HFFc6 (cell line): ENCODE measurements around the gene SLC6A8. TPM values are rescaled to one million over a fixed set of nuclear protein-coding genes. Genes with fewer than 3 reads are reported as not detected.

Experiments
- DNase-seq: peaks from one replicate; pipeline ENCODE4 v3.0.0-alpha.2; 2018
- H3K27ac Mint-ChIP-seq: 2 replicates; pipeline ENCODE4 v1.8.0; 2020; ENCODE audit warnings: mild to moderate bottlenecking, mixed read lengths
- H3K27me3 Mint-ChIP-seq: 2 replicates; pipeline ENCODE4 v1.8.0; 2021; ENCODE audit warnings: mild to moderate bottlenecking, moderate library complexity, mixed read lengths; ENCODE audit not compliant: insufficient read depth
- H3K36me3 Mint-ChIP-seq: 2 replicates; pipeline ENCODE4 v1.8.0; 2021; ENCODE audit warnings: low read depth, mixed read lengths
- H3K4me1 Mint-ChIP-seq: 2 replicates; pipeline ENCODE4 v1.8.0; 2020; ENCODE audit warnings: low read depth, mixed read lengths
- H3K4me3 Mint-ChIP-seq: 2 replicates; pipeline ENCODE4 v1.8.0; 2020; ENCODE audit warnings: mild to moderate bottlenecking, moderate library complexity, mixed read lengths
- H3K9me3 Mint-ChIP-seq: 2 replicates; pipeline ENCODE4 v1.8.0; 2020; ENCODE audit warnings: mild to moderate bottlenecking, mixed read lengths
- CTCF ChIP-seq: fragments of 200-600 bp; sonication (generic); IDR thresholded peaks from 2 replicates; pipeline ENCODE4 v1.5.0; 2021; ENCODE audit warnings: antibody characterized with exemption, mild to moderate bottlenecking
- total RNA-seq, 6 experiments: library from RNA; stranded (reverse); fragmentation: NEBNext Ultra II Directional; extraction: Animal tissue kit (Norgen Biotek cat#: 25700); gene quantifications; 2 replicates in 1 of 6; 3 replicates in 5 of 6; pipeline ENCODE4 v1.2.3, GENCODE V29; 2021

SLC6A8 gene
- total RNA-seq, 6 experiments from 2014 or later = 14.0 to 33.8 (median 17.7) TPM

DNA sequence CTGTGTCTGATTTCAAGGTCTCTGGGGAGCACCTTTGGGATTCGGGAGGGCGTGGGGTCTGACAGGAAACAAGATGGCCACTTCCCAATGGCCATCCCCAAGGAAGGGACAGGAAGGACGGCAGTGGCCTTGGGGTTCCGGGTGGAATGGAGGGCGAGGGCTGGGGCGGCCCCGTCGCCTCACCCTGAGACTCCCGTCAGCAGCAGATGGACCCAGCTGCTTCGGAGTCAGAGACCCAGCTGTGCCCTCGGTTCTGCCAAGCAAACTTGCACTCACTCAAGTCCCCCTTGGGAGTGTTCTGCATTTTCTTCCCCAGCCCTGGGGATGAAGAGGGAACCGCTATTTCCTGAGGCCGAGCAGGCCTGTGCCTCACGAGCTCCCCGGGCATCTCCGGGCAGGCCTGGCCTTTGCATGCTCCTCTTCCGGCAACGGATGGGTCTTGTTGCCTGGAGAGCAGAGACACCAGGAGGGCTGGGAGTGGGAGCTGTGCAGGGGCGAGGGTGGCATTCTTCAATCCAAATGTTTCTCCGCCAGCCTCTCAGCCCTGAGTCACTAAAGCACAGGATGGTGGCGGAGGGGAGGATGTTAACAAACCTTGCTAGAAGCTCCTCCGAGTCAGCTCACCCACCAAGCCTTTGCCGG, 47.6 kb upstream of the SLC6A8 start:
- no peak overlapping the region for H3K27ac Mint-ChIP-seq
- no peak overlapping the region for H3K4me3 Mint-ChIP-seq
- no peak for TF ChIP-seq CTCF
- no peaks in the 10 kb centered on the region for H3K9me3 Mint-ChIP-seq
- no peak for DNase-seq
- H3K27me3 Mint-ChIP-seq = peaks cover 12% of the 10 kb centered on the region
- H3K36me3 Mint-ChIP-seq = no peaks in the 10 kb centered on the region
- H3K4me1 Mint-ChIP-seq = no peaks in the 10 kb centered on the region

GRCh38 chrX:153640736-153641575, 46.8 kb upstream of the SLC6A8 start:
- no peaks in the 10 kb centered on the region for H3K4me1 Mint-ChIP-seq
- DNase-seq = no peak
- H3K27me3 Mint-ChIP-seq = peaks cover 12% of the 10 kb centered on the region
- no peaks in the 10 kb centered on the region for H3K36me3 Mint-ChIP-seq
- no peak overlapping the region for H3K27ac Mint-ChIP-seq
- no peak overlapping the region for H3K4me3 Mint-ChIP-seq
- no peak for TF ChIP-seq CTCF
- no peaks in the 10 kb centered on the region for H3K9me3 Mint-ChIP-seq

GRCh38 chrX:153641627-153642026, 46.1 kb upstream of the SLC6A8 start:
- no peak for DNase-seq
- Mint-ChIP-seq H3K27me3 (peaks cover 13% of the 10 kb centered on the region), H3K9me3 (no peaks in the 10 kb centered on the region), H3K36me3 (no peaks in the 10 kb centered on the region), H3K27ac (no peak overlapping the region), H3K4me1 (no peaks in the 10 kb centered on the region), H3K4me3 (no peak overlapping the region)
- no peak for TF ChIP-seq CTCF

GRCh38 chrX:153642051-153642654, 45.6 kb upstream of the SLC6A8 start:
- Mint-ChIP-seq H3K27ac (no peak overlapping the region), H3K36me3 (no peaks in the 10 kb centered on the region), H3K27me3 (peaks cover 13% of the 10 kb centered on the region), H3K4me1 (no peaks in the 10 kb centered on the region), H3K4me3 (no peak overlapping the region), H3K9me3 (no peaks in the 10 kb centered on the region)
- no peak for DNase-seq
- TF ChIP-seq CTCF = no peak

DNA sequence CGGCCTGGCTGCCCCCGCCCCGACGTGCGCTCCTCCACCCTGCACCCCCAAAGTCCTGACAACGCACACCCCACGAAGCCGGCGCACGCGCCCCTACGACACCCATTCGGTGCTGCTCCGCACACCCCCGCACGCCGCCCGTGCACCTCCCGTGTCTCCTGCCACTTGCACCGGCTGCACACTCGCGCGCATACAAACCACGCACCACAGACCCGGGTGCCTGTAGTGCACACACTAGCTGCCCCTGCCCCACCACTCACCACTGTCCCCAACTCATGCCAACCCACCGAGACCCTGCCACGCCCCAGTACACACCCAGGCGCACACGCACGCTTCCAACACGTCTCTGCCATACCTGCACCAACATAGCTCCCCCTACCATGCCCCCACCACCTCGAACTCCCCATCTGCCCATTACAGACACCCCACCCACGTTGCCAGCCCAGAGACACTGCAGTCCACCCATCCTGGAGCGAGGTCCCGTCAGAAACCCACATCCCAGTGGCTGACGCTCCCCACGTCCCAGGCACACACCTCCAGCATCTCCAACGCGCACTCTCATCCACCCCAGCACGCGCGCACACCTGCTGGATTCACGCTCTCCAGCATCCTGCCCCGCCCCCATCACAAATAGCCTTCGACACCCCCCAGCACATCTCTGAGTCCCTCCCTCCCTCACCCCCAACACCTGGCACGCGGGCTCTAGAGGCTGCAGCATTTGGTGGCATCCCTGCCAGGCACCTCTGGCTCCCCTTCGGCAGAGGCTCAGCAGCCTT, 44.9 kb upstream of the SLC6A8 start:
- no peaks in the 10 kb centered on the region for H3K9me3 Mint-ChIP-seq
- no peak for DNase-seq
- no peak for TF ChIP-seq CTCF

More for the DNA sequence above, 44.9 kb upstream of the SLC6A8 start:
- Mint-ChIP-seq H3K27me3 (peaks cover 13% of the 10 kb centered on the region), H3K36me3 (no peaks in the 10 kb centered on the region), H3K4me1 (no peaks in the 10 kb centered on the region), H3K4me3 (no peak overlapping the region), H3K27ac (no peak overlapping the region)
